Measurements from ENCODE around the gene MYH14.
A peak's percentile ranks its signal among the peaks of the same experiment; 100 is the strongest.

MYH14 gene

GRCh38 chr19:50203281-50204080 is at the start of gene MYH14:
Gene MYH14 (plus strand): TSS chr19:50203622. CDS start chr19:50210366, 6,744 bp downstream.
- Histone ChIP-seq H3K4me3 (peak within 1 kb of the TSS in 6 of 7 experiments; percentile 10 to 43 (median 34)), H3K27ac (peak within 1 kb of the TSS in 11 of 21 experiments; percentile 7 to 87 (median 68))

- no peak overlapping the region for H3K27ac ChIP-seq
Measured at GRCh38 chr19:50154529-50154928, 48.9 kb upstream of the MYH14 start.

GRCh38 chr19:50155520-50156109 is 47.8 kb upstream of the MYH14 start:
- no peak overlapping the region for H3K27ac ChIP-seq
- H3K4me3 ChIP-seq: no peak overlapping the region

More at GRCh38 chr19:50154529-50154928, 48.9 kb upstream of the MYH14 start:
- no peak overlapping the region for H3K4me3 ChIP-seq

- Histone ChIP-seq H3K27ac (no peak overlapping the region), H3K4me3 (no peak overlapping the region)
Measured at GRCh38 chr19:50158577-50158976, 44.8 kb upstream of the MYH14 start.

GRCh38 chr19:50159078-50159477 is 44.3 kb upstream of the MYH14 start:
- Histone ChIP-seq H3K27ac (no peak overlapping the region), H3K4me3 (no peak overlapping the region)

GRCh38 chr19:50162988-50163387 is 40.4 kb upstream of the MYH14 start, which contains the start of gene IZUMO2:
Gene IZUMO2 (minus strand): TSS chr19:50163281. CDS start chr19:50163194, 87 bp downstream.
- Histone ChIP-seq H3K4me3 (no peak within 1 kb of the TSS), H3K27ac (no peak within 1 kb of the TSS)

GRCh38 chr19:50167314-50167721 is 36.1 kb upstream of the MYH14 start:
- no peak overlapping the region for H3K27ac ChIP-seq

GRCh38 chr19:50171752-50172151 is 31.7 kb upstream of the MYH14 start:
- Histone ChIP-seq H3K27ac (no peak overlapping the region), H3K4me3 (no peak overlapping the region)

More at GRCh38 chr19:50167314-50167721, 36.1 kb upstream of the MYH14 start:
- no peak overlapping the region for H3K4me3 ChIP-seq

GRCh38 chr19:50172726-50173125 is 30.7 kb upstream of the MYH14 start:
- Histone ChIP-seq H3K27ac (no peak overlapping the region), H3K4me3 (no peak overlapping the region)

- Histone ChIP-seq H3K4me3 (no peak overlapping the region), H3K27ac (no peak overlapping the region)
Measured at GRCh38 chr19:50173127-50173526, 30.3 kb upstream of the MYH14 start.

GRCh38 chr19:50174100-50174793 is 29.2 kb upstream of the MYH14 start:
- H3K27ac ChIP-seq: no peak overlapping the region

GRCh38 chr19:50175924-50176323 is 27.5 kb upstream of the MYH14 start:
- Histone ChIP-seq H3K4me3 (no peak overlapping the region), H3K27ac (no peak overlapping the region)

More at GRCh38 chr19:50174100-50174793, 29.2 kb upstream of the MYH14 start:
- H3K4me3 ChIP-seq: no peak overlapping the region

- Histone ChIP-seq H3K4me3 (no peak overlapping the region), H3K27ac (no peak overlapping the region)
Measured at GRCh38 chr19:50176775-50177174, 26.6 kb upstream of the MYH14 start.

GRCh38 chr19:50178320-50178719 is 25.1 kb upstream of the MYH14 start:
- Histone ChIP-seq H3K27ac (no peak overlapping the region), H3K4me3 (no peak overlapping the region)

- H3K4me3 ChIP-seq: no peak overlapping the region
Measured at GRCh38 chr19:50178859-50179537, 24.4 kb upstream of the MYH14 start.

GRCh38 chr19:50181121-50181520 is 22.3 kb upstream of the MYH14 start:
- Histone ChIP-seq H3K4me3 (no peak overlapping the region), H3K27ac (no peak overlapping the region)

More at GRCh38 chr19:50178859-50179537, 24.4 kb upstream of the MYH14 start:
- H3K27ac ChIP-seq: no peak overlapping the region

GRCh38 chr19:50184196-50184595 is 19.2 kb upstream of the MYH14 start:
- Histone ChIP-seq H3K27ac (no peak overlapping the region), H3K4me3 (no peak overlapping the region)

GRCh38 chr19:50187937-50188336 is 15.5 kb upstream of the MYH14 start:
- no peak overlapping the region for H3K4me3 ChIP-seq
- no peak overlapping the region for H3K27ac ChIP-seq

GRCh38 chr19:50189331-50189730 is 14.1 kb upstream of the MYH14 start:
- no peak overlapping the region for H3K27ac ChIP-seq
- H3K4me3 ChIP-seq: no peak overlapping the region

- no peak overlapping the region for H3K4me3 ChIP-seq
- H3K27ac ChIP-seq: no peak overlapping the region
Measured at GRCh38 chr19:50190439-50190891, 13.0 kb upstream of the MYH14 start.

Data from skin epidermis (tissue), 12 donors.